ENCODE data around the gene RAD54L.

Gene RAD54L

DNA sequence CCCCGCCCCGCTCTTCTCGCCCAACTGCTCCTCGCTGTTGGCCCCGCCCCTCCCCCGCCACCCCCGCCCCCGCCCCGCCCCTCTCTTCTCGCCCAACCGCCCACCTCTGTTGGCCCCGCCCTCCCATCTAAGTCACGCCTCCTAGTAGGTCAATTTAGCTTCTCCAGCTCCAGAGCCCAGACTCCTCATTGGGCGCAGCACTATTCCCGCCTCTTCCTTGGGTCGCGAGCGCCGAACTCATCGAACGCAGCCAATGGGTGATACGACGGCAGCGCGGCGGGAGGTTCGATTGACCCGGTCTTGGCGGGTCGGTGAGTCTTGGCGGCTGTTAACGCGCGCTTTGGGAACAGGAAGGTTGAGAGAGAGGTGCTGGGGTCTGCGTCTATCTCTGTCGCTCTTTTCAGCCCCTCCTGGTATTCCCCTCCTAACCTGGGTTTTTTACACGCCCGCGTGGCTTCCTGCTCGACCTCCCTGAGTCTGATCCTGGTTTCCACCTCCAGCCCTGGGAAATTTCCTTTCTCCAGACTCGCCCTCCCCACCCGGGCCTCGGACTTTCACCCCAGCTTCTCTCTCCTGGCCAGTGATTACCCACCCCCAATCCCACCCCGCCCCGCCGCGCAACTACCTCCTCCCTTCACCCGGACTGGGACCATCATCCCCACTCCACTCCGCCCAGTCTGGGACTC lies at the start of gene RAD54L:
Gene RAD54L (plus strand): TSS at position 328 of the 686 bp plus-strand sequence. CDS start 643 bp downstream, outside the sequence.
- DNase-seq (ENCODE audit: extremely low read depth, low read depth), result peak; percentile 98
- TF ChIP-seq, protein P1, sequence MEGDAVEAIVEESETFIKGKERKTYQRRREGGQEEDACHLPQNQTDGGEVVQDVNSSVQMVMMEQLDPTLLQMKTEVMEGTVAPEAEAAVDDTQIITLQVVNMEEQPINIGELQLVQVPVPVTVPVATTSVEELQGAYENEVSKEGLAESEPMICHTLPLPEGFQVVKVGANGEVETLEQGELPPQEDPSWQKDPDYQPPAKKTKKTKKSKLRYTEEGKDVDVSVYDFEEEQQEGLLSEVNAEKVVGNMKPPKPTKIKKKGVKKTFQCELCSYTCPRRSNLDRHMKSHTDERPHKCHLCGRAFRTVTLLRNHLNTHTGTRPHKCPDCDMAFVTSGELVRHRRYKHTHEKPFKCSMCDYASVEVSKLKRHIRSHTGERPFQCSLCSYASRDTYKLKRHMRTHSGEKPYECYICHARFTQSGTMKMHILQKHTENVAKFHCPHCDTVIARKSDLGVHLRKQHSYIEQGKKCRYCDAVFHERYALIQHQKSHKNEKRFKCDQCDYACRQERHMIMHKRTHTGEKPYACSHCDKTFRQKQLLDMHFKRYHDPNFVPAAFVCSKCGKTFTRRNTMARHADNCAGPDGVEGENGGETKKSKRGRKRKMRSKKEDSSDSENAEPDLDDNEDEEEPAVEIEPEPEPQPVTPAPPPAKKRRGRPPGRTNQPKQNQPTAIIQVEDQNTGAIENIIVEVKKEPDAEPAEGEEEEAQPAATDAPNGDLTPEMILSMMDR (IDR thresholded peaks at IDR 0.05; ENCODE audit: low read depth, low read length), result no peak

DNA sequence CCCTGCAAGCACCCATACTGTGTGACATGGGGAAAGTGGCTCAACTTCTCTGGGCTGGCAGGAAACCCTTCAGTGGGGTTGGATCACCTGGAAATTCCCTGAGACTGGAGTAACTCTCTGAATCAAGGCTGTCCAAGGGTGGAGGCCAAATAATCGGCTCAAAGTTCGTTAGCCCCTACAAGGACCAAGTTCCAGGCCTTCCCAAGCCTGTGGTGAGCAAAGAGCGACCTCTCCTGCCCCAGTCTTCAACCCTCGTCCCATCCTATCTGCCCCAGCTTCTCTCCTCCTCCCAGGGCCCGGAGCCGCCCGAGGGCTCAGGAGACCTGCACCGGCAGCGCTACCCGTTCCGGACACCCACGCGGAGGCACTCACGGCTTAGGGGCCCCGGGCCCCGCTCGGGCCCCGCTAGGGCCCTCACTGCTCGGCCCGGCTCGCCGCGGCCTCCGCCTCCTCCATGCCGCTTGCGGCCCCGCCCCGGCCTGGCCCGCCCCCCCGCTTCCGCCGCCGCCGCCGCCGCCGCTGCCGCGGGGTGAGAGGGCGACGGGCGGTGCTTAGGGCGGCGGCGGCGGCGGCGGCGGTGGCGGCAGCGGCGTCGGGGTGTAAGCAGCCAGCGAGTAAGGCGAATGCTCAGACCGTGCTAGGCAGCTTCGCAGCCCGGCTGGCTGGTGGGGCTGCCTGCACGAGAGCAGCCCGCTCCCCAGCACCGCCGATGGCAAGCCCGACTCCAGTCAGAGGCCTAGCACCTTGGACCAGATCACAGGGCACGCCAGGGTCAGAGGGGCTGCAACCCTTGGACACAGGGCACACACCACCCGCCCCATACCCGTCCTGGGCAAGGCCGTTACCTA lies 49.4 kb upstream of the RAD54L start, which contains the start of gene POMGNT1:
Gene POMGNT1 (minus strand): TSS at position 471 of the 848 bp plus-strand sequence. CDS start 613 bp downstream, outside the sequence.
- DNase-seq (ENCODE audit: extremely low read depth, low read depth), result no peak
- TF ChIP-seq, protein P1 (IDR thresholded peaks at IDR 0.05; ENCODE audit: low read depth, low read length), result peak; percentile 27

DNA sequence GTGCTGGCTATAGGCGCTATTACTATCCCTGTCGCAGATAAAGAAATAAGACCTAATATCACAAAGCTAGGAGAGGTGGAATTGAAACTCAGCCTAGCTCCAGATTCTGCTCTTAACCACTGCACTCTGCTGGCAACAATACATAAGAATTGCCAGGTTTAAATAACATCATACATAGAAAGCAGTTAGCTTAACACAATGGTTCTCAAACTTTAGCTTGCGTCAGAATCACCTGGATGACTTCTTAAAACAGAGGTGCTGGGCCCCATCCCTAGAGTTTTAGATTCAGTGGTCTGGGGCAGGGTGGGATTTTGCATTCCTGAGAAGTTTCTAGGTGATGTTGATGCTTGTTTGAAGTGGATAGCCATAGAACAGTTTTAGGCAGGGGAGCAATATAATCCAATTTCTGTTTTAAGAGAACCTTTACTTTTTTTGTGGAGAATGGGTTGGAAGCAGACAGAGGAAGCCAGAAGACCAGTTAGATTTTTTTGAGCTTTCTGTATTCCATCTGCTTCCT lies 48.3 kb upstream of the RAD54L start:
- TF ChIP-seq, protein P1 (IDR thresholded peaks at IDR 0.05; ENCODE audit: low read depth, low read length), result no peak
- no peak for DNase-seq (ENCODE audit: extremely low read depth, low read depth)

DNA sequence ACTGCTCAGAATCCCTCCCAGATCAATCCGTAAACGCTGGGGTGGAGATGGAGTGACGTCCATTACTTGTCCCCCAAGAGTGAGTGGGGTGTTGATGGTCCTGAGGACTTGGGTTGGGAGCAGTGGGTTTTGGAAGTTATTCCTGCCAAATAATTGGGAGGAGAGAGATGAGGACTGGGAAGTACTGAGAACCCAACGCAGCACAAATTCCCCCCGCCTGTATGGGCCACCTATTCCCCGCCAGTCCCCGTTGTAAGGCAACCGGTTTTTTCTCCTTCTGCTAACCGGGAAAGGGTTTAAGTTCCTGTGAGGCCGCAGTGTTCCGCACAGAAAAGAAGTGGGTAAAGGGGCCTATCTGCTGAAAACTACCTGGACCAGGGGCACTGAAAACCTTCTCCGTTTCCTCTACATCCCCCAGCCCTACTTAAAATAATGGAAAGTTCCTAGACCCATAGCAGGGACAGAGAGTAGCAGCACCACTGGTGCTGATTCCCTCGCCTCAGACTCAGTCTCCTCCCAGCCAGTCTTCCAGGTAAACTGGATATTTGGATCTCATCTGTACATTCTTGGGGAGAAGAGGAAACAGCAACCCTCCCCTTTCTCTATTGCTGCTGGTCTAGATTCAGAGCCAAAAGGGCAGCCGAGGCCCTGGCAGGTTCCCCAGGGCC lies 43.7 kb upstream of the RAD54L start:
- no peak for DNase-seq (ENCODE audit: extremely low read depth, low read depth)

DNA sequence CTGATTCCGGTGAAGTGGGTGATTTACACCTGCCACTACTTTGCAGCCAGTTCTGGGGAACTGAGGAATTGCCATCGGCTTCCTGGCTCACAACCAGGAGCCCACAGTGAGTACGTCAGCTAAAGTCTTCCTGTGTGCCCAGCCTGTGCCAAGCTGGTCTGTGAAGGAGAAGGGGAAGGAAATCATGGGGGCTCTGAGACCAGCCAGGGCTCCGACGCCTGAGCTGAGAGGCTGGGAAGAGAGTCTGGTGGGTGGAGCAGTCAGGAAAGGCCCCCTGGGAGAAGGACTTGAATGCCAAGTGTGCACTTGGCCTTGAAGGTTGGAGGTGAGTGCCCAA lies 43.2 kb upstream of the RAD54L start:
- TF ChIP-seq, protein P1 (IDR thresholded peaks at IDR 0.05; ENCODE audit: low read depth, low read length), result no peak
- no peak for DNase-seq (ENCODE audit: extremely low read depth, low read depth)

More for the DNA sequence above, 43.7 kb upstream of the RAD54L start:
- TF ChIP-seq, protein P1 (IDR thresholded peaks at IDR 0.05; ENCODE audit: low read depth, low read length), result no peak

DNA sequence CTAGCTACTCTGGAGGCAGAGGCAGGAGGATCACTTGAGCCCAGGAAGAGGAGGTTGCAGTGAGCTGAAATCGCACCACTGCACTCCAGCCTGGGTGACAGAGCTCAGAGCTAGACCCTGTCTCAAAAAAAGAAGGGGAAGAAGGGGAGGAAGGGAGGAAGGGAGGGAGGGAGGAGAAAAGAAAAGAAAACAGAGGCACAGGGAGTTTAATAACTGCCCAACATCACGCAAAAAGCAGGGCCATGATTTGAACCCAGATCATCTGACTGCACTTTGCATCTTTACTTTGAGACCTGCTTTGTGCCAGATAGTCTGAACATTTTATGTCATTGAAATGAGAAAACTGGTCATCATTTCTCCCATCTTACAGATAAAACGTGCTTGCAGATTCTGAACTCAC lies 42.4 kb upstream of the RAD54L start:
- TF ChIP-seq, protein P1 (IDR thresholded peaks at IDR 0.05; ENCODE audit: low read depth, low read length), result no peak
- DNase-seq (ENCODE audit: extremely low read depth, low read depth), result no peak

All from AG09319 (cell line).